Measurements from ENCODE around the gene FAM163A. TPM values are rescaled to one million over a fixed set of nuclear protein-coding genes. Genes with fewer than 3 reads are reported as not detected.
"Not testable (repeated sequence)": the region's sequence is repeated elsewhere in the genome, so short reads cannot be mapped to it uniquely, and the experiment has no call there.

Gene FAM163A
- total RNA-seq, 1 experiment from 2014 or later: not detected

GRCh38 chr1:179803104-179803503, 60.0 kb downstream of the FAM163A start:
- no TSS peak for BruUV-seq (replicated peaks)
- Mint-ChIP-seq H3K27ac (ENCODE audit: low read depth, unreplicated experiment) (no peak overlapping the region), H3K36me3 (ENCODE audit: insufficient read depth, unreplicated experiment) (no peaks in the 10 kb centered on the region), H3K27me3 (ENCODE audit: insufficient read depth, unreplicated experiment) (peaks cover 24% of the 10 kb centered on the region), H3K4me3 (ENCODE audit: unreplicated experiment) (no peak overlapping the region), H3K9me3 (ENCODE audit: unreplicated experiment) (no peaks in the 10 kb centered on the region), H3K4me1 (ENCODE audit: insufficient read depth, unreplicated experiment) (no peaks in the 10 kb centered on the region)
- no peak for DNase-seq (ENCODE audit: unreplicated experiment)
- CTCF ChIA-PET: interaction anchor here (0.6 to 15.0 kb wide), 4 partner anchors 9 to 97 kb away, joined by 3 to 362 read pairs (median 9); no protein-coding TSS in a partner anchor
- POLR2A ChIA-PET: no interaction called here
- intact Hi-C loops (cut with micrococcal nuclease): no loop called here
- TF ChIP-seq CTCF (IDR thresholded peaks at IDR 0.05; ENCODE audit: unreplicated experiment): no peak

DNA sequence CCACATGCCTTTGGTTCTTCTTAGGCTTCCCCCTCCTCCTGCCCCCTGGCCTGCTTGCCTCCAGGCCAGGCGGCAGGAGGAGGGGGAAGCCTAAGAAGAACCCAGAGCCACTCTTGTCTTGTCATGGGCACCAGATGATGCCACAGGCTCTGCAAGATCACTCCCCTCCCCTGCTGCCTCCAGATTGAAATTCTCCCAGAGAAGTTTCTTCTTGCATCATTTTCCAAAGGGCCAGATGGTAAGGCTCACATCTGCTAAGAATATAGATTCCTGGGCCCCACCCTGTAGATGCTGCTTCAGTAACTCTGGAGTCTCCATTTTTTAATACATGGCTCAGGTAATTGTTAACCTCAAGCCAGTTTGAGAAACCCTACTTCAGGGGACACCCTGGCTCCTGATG, 60.8 kb downstream of the FAM163A start:
- no TSS peak for BruUV-seq (replicated peaks)
- no peak for DNase-seq (ENCODE audit: unreplicated experiment)
- no peak overlapping the region for H3K27ac Mint-ChIP-seq (ENCODE audit: low read depth, unreplicated experiment)
- no peak overlapping the region for H3K4me3 Mint-ChIP-seq (ENCODE audit: unreplicated experiment)
- no peaks in the 10 kb centered on the region for H3K9me3 Mint-ChIP-seq (ENCODE audit: unreplicated experiment)
- no peaks in the 10 kb centered on the region for H3K36me3 Mint-ChIP-seq (ENCODE audit: insufficient read depth, unreplicated experiment)
- intact Hi-C loops (cut with micrococcal nuclease): no loop called here
- ChIA-PET POLR2A (no interaction called here), CTCF (interaction anchor here (0.6 to 20.7 kb wide), 4 partner anchors 8 to 85 kb away, joined by 3 to 2115 read pairs (median 198); partner anchors contain the start of gene FAM163A)
- no peaks in the 10 kb centered on the region for H3K4me1 Mint-ChIP-seq (ENCODE audit: insufficient read depth, unreplicated experiment)
- no peak for TF ChIP-seq CTCF (IDR thresholded peaks at IDR 0.05; ENCODE audit: unreplicated experiment)
- peaks cover 24% of the 10 kb centered on the region for H3K27me3 Mint-ChIP-seq (ENCODE audit: insufficient read depth, unreplicated experiment)

GRCh38 chr1:179804417-179804816, 61.3 kb downstream of the FAM163A start:
- BruUV-seq (replicated peaks); H3K4me1 Mint-ChIP-seq (ENCODE audit: insufficient read depth, unreplicated experiment); H3K9me3 Mint-ChIP-seq (ENCODE audit: unreplicated experiment); DNase-seq (ENCODE audit: unreplicated experiment); H3K4me3 Mint-ChIP-seq (ENCODE audit: unreplicated experiment); H3K27ac Mint-ChIP-seq (ENCODE audit: low read depth, unreplicated experiment); intact Hi-C loops (cut with micrococcal nuclease); H3K36me3 Mint-ChIP-seq (ENCODE audit: insufficient read depth, unreplicated experiment); POLR2A ChIA-PET: not testable (repeated sequence)
- CTCF ChIA-PET: interaction anchor here (3.2 to 20.7 kb wide), 2 partner anchors 10 to 86 kb away, joined by 34 to 2115 read pairs; partner anchors contain the start of gene FAM163A
- H3K27me3 Mint-ChIP-seq (ENCODE audit: insufficient read depth, unreplicated experiment): peaks cover 25% of the 10 kb centered on the region

GRCh38 chr1:179805291-179806195, 62.5 kb downstream of the FAM163A start:
- no peak overlapping the region for H3K4me3 Mint-ChIP-seq (ENCODE audit: unreplicated experiment)
- ChIA-PET POLR2A (interaction anchor here (0.7 to 1.3 kb wide), 2 partner anchors 10 to 827 kb away, joined by 3 read pairs; no protein-coding TSS in a partner anchor), CTCF (interaction anchor here (0.6 to 20.7 kb wide), 7 partner anchors 9 to 716 kb away, joined by 3 to 2115 read pairs (median 5); partner anchors contain the start of gene FAM163A)
- H3K27ac Mint-ChIP-seq (ENCODE audit: low read depth, unreplicated experiment): no peak overlapping the region
- no peaks in the 10 kb centered on the region for H3K36me3 Mint-ChIP-seq (ENCODE audit: insufficient read depth, unreplicated experiment)
- no peak for TF ChIP-seq CTCF (IDR thresholded peaks at IDR 0.05; ENCODE audit: unreplicated experiment)
- H3K9me3 Mint-ChIP-seq (ENCODE audit: unreplicated experiment): no peaks in the 10 kb centered on the region
- intact Hi-C loops (cut with micrococcal nuclease): no loop called here
- peaks cover 36% of the 10 kb centered on the region for H3K27me3 Mint-ChIP-seq (ENCODE audit: insufficient read depth, unreplicated experiment)
- DNase-seq (ENCODE audit: unreplicated experiment): no peak
- BruUV-seq (replicated peaks): no TSS peak
- H3K4me1 Mint-ChIP-seq (ENCODE audit: insufficient read depth, unreplicated experiment): peaks cover 9% of the 10 kb centered on the region

Data from MCF 10A (cell line).